HEK293T (cell line): ENCODE data around the gene CD34.

ENCODE experiments used
- CTCF ChIA-PET: fragments of 350-600 bp; formaldehyde crosslinking; extraction: SDS; loops from one replicate; lab custom pipeline; 2021; ENCODE audit warnings: antibody characterized with exemption, inconsistent platforms; lab: Yijun Ruan, JAX
- POLR2A ChIA-PET: fragments of 350-600 bp; formaldehyde crosslinking; extraction: SDS; loops from one replicate; lab custom pipeline; 2020; ENCODE audit warnings: antibody characterized with exemption, inconsistent platforms; lab: Yijun Ruan, JAX
- DNase-seq: peaks from one replicate; pipeline ENCODE4 v3.0.0; 2012; ENCODE audit warnings: mixed read lengths; ENCODE audit errors: extremely low spot score
- ARNT ChIP-seq: fragments of 450-650 bp; IDR thresholded peaks from 2 replicates; pipeline ENCODE4 v1.6.1; 2017; ENCODE audit warnings: mild to moderate bottlenecking
- BHLHE40 ChIP-seq: fragments of 450-650 bp; IDR thresholded peaks from 2 replicates; pipeline ENCODE4 v1.6.1; 2016; ENCODE audit warnings: mild to moderate bottlenecking, moderate library complexity, borderline replicate concordance
- CTBP1 ChIP-seq: fragments of 450-650 bp; IDR thresholded peaks from 2 replicates; pipeline ENCODE4 v1.6.1; 2016; ENCODE audit warnings: borderline replicate concordance
- ELF4 ChIP-seq: fragments of 450-650 bp; IDR thresholded peaks from 2 replicates; pipeline ENCODE4 v1.6.1; 2017; ENCODE audit warnings: antibody characterized with exemption
- FOXA1 ChIP-seq: fragments of 450-650 bp; IDR thresholded peaks from 2 replicates; pipeline ENCODE4 v1.6.1; 2016; ENCODE audit warnings: mild to moderate bottlenecking
- FOXK2 ChIP-seq: fragments of 450-650 bp; IDR thresholded peaks from 2 replicates; pipeline ENCODE4 v1.6.1; 2016; ENCODE audit warnings: mild to moderate bottlenecking
- FOXM1 ChIP-seq: fragments of 450-650 bp; IDR thresholded peaks from 2 replicates; pipeline ENCODE4 v1.6.1; 2017; ENCODE audit warnings: mild to moderate bottlenecking, borderline replicate concordance
- HDGF ChIP-seq: fragments of 450-650 bp; IDR thresholded peaks from 2 replicates; pipeline ENCODE4 v1.6.1; 2017; ENCODE audit warnings: antibody characterized with exemption, borderline replicate concordance
- L3MBTL2 ChIP-seq: fragments of 450-650 bp; conservative IDR thresholded peaks from 2 replicates; pipeline ENCODE4 v1.6.1; 2016; ENCODE audit warnings: mild to moderate bottlenecking
- LEF1 ChIP-seq: fragments of 450-650 bp; IDR thresholded peaks from 2 replicates; pipeline ENCODE4 v1.6.1; 2017; ENCODE audit warnings: mild to moderate bottlenecking, borderline replicate concordance
- NFRKB ChIP-seq: fragments of 450-650 bp; IDR thresholded peaks from 2 replicates; pipeline ENCODE4 v1.6.1; 2016; ENCODE audit warnings: mild to moderate bottlenecking, moderate library complexity
- PKNOX1 ChIP-seq: fragments of 450-650 bp; IDR thresholded peaks from 2 replicates; pipeline ENCODE4 v1.6.1; 2016
- SP1 ChIP-seq: fragments of 450-650 bp; IDR thresholded peaks from 2 replicates; pipeline ENCODE4 v1.6.1; 2017
- SUZ12 ChIP-seq: fragments of 450-650 bp; IDR thresholded peaks from 2 replicates; pipeline ENCODE4 v1.6.1; 2016; ENCODE audit warnings: mild to moderate bottlenecking
- TARDBP ChIP-seq: fragments of 450-650 bp; IDR thresholded peaks from 2 replicates; pipeline ENCODE4 v1.6.1; 2016
- ZNF384 ChIP-seq: fragments of 450-650 bp; IDR thresholded peaks from 2 replicates; pipeline ENCODE4 v1.6.1; 2016

Gene CD34

DNA sequence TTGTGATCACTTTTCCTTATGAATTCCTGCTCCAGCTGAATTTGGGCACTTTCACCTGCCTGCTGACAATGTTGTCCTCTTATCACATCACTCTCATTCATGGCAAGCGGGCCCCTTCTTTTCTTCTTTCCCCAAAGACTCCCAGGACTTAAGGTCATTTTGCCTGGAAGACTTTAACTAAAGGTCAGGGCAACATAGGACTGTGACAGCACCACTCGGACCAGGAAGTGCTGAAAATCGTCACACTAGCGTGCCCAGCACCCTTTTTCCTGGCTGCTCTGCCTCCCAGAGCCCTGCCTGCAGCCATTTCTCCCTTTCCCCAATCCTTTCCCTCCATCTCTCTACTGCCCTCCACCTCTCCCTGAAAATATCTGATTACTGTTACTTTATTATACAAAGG is 35.4 kb downstream of the CD34 start:
- ChIA-PET POLR2A (interaction anchor here (1.2 kb wide), 1 partner anchor 9 kb away, joined by 3 read pairs; no protein-coding TSS in a partner anchor), CTCF (interaction anchor here (0.8 to 4.7 kb wide), 5 partner anchors 9 to 111 kb away, joined by 3 to 25 read pairs (median 3); no protein-coding TSS in a partner anchor)
- DNase-seq, result no peak
- no peak for TF ChIP-seq HDGF
- no peak for TF ChIP-seq SUZ12
- TF ChIP-seq PKNOX1, result no peak
- TF ChIP-seq L3MBTL2, result no peak
- no peak for TF ChIP-seq LEF1
- no peak for TF ChIP-seq ELF4
- no peak for TF ChIP-seq ARNT
- TF ChIP-seq SP1, result no peak
- TF ChIP-seq CTBP1, result no peak
- no peak for TF ChIP-seq FOXM1

DNA sequence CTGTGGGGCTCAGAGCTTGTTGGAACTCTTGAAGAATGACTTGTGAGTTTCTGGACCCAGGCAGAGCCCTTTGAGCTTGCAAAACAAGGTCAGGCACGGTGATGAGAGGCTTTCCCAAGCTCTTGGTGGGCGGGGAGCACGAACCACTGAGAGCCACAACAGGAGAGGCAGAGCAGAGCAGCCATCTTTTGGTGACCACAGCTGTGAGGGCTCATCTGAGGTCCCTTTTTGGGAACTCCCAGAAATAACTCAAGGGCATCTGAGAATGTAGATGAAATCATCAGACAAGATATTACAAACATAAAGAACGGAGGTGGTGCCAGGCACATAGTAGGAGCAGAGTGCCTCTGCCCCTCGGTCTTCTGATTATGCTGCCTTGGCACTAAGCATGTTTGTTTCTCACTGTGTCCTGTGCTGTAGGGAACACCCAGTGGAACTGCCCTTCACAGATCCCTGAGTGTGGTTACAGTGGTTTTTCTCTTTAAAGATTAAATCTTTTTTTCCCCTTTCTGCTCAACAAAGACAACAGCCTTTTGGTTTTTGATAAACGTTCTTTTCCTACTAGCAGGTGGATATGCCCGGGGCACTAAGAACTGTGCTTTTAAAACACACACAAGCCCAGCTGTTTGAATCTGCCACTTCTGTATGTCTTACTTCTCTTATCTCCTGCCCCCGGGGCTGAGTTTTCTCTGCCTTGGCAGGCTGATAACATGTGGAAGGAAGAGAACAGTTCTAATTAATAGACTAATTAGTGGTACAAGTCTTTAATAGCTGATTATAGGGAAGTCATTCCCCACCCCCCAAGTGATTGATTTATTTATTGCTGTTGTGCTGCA is 37.7 kb downstream of the CD34 start:
- ChIA-PET POLR2A (no interaction called here), CTCF (interaction anchor here (0.7 to 4.7 kb wide), 3 partner anchors 12 to 90 kb away, joined by 3 to 25 read pairs (median 3); no protein-coding TSS in a partner anchor)
- DNase-seq, result no peak

DNA sequence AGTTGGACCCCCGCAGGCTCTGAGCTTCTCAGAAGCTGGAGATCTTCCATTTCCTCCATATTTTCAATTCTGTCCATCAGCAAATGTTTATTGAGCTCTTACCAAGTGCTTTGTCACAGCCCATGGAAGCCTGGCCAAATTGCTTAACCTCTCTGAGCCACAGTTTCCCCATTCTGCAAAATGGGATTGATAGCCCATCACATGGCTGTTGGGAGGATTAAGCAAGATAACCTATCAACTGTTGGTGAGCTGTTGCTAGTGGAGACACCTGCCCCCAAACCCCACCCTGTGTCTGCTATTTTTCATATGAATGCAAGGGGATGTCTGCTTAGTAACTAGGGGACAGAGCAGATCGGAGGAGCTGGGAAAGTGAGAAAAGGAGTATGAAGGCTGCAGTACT is 38.3 kb downstream of the CD34 start:
- TF ChIP-seq BHLHE40 (no peak), CTBP1 (no peak), ARNT (no peak), HDGF (no peak), L3MBTL2 (no peak), NFRKB (no peak), TARDBP (no peak), LEF1 (no peak), SP1 (no peak), SUZ12 (no peak)
- no peak for DNase-seq
- POLR2A ChIA-PET, result no interaction called here
- CTCF ChIA-PET, result interaction anchor here (4.7 kb wide), 1 partner anchor 12 kb away, joined by 25 read pairs; no protein-coding TSS in a partner anchor

More for the DNA sequence above, 37.7 kb downstream of the CD34 start:
- TF ChIP-seq ARNT (no peak), HDGF (no peak)

- no peak for TF ChIP-seq NFRKB
- TF ChIP-seq FOXK2, result no peak
- no peak for TF ChIP-seq FOXM1
- TF ChIP-seq ZNF384, result no peak
- no peak for TF ChIP-seq PKNOX1
- no peak for TF ChIP-seq BHLHE40
- no peak for TF ChIP-seq LEF1
- TF ChIP-seq L3MBTL2, result no peak
- TF ChIP-seq FOXA1, result no peak
- no peak for TF ChIP-seq SP1
- TF ChIP-seq ELF4, result no peak
- no peak for TF ChIP-seq SUZ12
- no peak for DNase-seq
- ChIA-PET POLR2A (no interaction called here), CTCF (interaction anchor here (1.0 kb wide), 1 partner anchor 92 kb away, joined by 3 read pairs; no protein-coding TSS in a partner anchor)
Observed at GRCh38 chr1:207871117-207871649, 39.7 kb downstream of the CD34 start.

- ChIA-PET CTCF (interaction anchor here (2.1 kb wide), 1 partner anchor 14 kb away, joined by 15 read pairs; no protein-coding TSS in a partner anchor), POLR2A (no interaction called here)
- TF ChIP-seq ARNT, result no peak
- TF ChIP-seq FOXM1, result no peak
- TF ChIP-seq TARDBP, result no peak
- TF ChIP-seq PKNOX1, result no peak
- no peak for TF ChIP-seq NFRKB
- TF ChIP-seq BHLHE40, result no peak
- DNase-seq, result no peak
Observed at GRCh38 chr1:207870306-207871031, 40.5 kb downstream of the CD34 start.

- DNase-seq, result no peak
- CTCF ChIA-PET, result interaction anchor here (1.5 to 2.1 kb wide), 3 partner anchors 12 to 40 kb away, joined by 4 to 15 read pairs (median 10); no protein-coding TSS in a partner anchor
- no peak for TF ChIP-seq FOXA1
- TF ChIP-seq NFRKB, result no peak
- no peak for TF ChIP-seq ZNF384
- TF ChIP-seq ARNT, result no peak
- TF ChIP-seq SP1, result no peak
- TF ChIP-seq FOXK2, result no peak
- TF ChIP-seq BHLHE40, result no peak
- TF ChIP-seq HDGF, result no peak
- TF ChIP-seq CTBP1, result no peak
- no peak for TF ChIP-seq L3MBTL2
- no peak for TF ChIP-seq PKNOX1
- TF ChIP-seq LEF1, result no peak
- no peak for TF ChIP-seq TARDBP
- no peak for TF ChIP-seq FOXM1
- POLR2A ChIA-PET, result interaction anchor here (2.4 kb wide), 1 partner anchor 15 kb away, joined by 5 read pairs; no protein-coding TSS in a partner anchor
Observed at GRCh38 chr1:207869859-207870258, 41.1 kb downstream of the CD34 start.
